ENCODE results near the gene ANO7. TPM values are rescaled to one million over a fixed set of nuclear protein-coding genes. Genes with fewer than 3 reads are reported as not detected.

ANO7 gene
- total RNA-seq (ENCODE audit: insufficient read depth, low replicate concordance), result 6.5 TPM

- DNase-seq (ENCODE audit: low spot score), result no peak
These were observed at the start of gene ANO7 for GRCh38 chr2:241188361-241189092. TSS of gene ANO7 (plus strand) at chr2:241188677. CDS start at chr2:241190064, 1,387 bp downstream.

GRCh38 chr2:241139531-241140444, 48.7 kb upstream of the ANO7 start:
- DNase-seq (ENCODE audit: low spot score), result no peak

- no peak for DNase-seq (ENCODE audit: low spot score)
These were observed 48.0 kb upstream of the ANO7 start for GRCh38 chr2:241140445-241140840.

GRCh38 chr2:241141214-241141770, 47.2 kb upstream of the ANO7 start:
- DNase-seq (ENCODE audit: low spot score), result no peak

GRCh38 chr2:241142063-241142462, 46.4 kb upstream of the ANO7 start:
- no peak for DNase-seq (ENCODE audit: low spot score)

GRCh38 chr2:241142593-241142992, 45.9 kb upstream of the ANO7 start:
- no peak for DNase-seq (ENCODE audit: low spot score)

GRCh38 chr2:241146286-241146685, 42.2 kb upstream of the ANO7 start:
- DNase-seq (ENCODE audit: low spot score), result no peak

GRCh38 chr2:241147336-241147735, 41.1 kb upstream of the ANO7 start:
- DNase-seq (ENCODE audit: low spot score), result no peak

GRCh38 chr2:241148239-241148638, 40.2 kb upstream of the ANO7 start:
- no peak for DNase-seq (ENCODE audit: low spot score)

GRCh38 chr2:241148891-241149674, 39.4 kb upstream of the ANO7 start, which contains the start of gene PASK:
TSS of gene PASK (minus strand) at chr2:241149472. CDS start at chr2:241143032, 6,440 bp downstream.
- peak; percentile 98 for DNase-seq (ENCODE audit: low spot score)

GRCh38 chr2:241149675-241149924, 38.9 kb upstream of the ANO7 start:
- DNase-seq (ENCODE audit: low spot score), result no peak

- peak; percentile 97 for DNase-seq (ENCODE audit: low spot score)
These were observed 38.4 kb upstream of the ANO7 start, which contains the start of gene PPP1R7 for GRCh38 chr2:241149925-241150659. TSS of gene PPP1R7 (plus strand) at chr2:241150467. CDS start at chr2:241150496, 29 bp downstream.

- peak; percentile 48 for DNase-seq (ENCODE audit: low spot score)
These were observed 37.6 kb upstream of the ANO7 start for GRCh38 chr2:241150660-241151530.

GRCh38 chr2:241151934-241152660, 36.4 kb upstream of the ANO7 start:
- peak; percentile 84 for DNase-seq (ENCODE audit: low spot score)

- no peak for DNase-seq (ENCODE audit: low spot score)
These were observed 34.9 kb upstream of the ANO7 start for GRCh38 chr2:241153616-241154015.

- no peak for DNase-seq (ENCODE audit: low spot score)
These were observed 33.6 kb upstream of the ANO7 start for GRCh38 chr2:241154915-241155314.

GRCh38 chr2:241155936-241156335, 32.5 kb upstream of the ANO7 start:
- no peak for DNase-seq (ENCODE audit: low spot score)

- no peak for DNase-seq (ENCODE audit: low spot score)
These were observed 31.5 kb upstream of the ANO7 start for GRCh38 chr2:241156971-241157441.

Data from umbilical cord (tissue), 2 donors.